H1 (cell line): ENCODE measurements around the gene KIF25. TPM values are rescaled to one million over a fixed set of nuclear protein-coding genes. Genes with fewer than 3 reads are reported as not detected.

ENCODE experiments used
- CTCF ChIA-PET: fragments of 300-600 bp; sonication (Branson Sonifier 250); formaldehyde crosslinking; loops from one replicate; lab custom pipeline; 2021; ENCODE audit not compliant: partially characterized antibody; lab: Charles Lee
- POLR2A ChIA-PET: fragments of 300-600 bp; sonication (Branson Sonifier 250); formaldehyde crosslinking; loops from one replicate; lab custom pipeline; 2021; ENCODE audit warnings: inconsistent platforms; ENCODE audit not compliant: partially characterized antibody; lab: Charles Lee
- DNase-seq, 2 experiments: peaks; one replicate each; pipeline versions ENCODE4 v3.0.0 to v3.0.0-alpha.2; 2010 to 2022; ENCODE audit warnings: low spot score in 2 of 2, low read depth in 1 of 2, mixed read lengths in 1 of 2
- FAIRE-seq: peaks from 2 replicates; lab custom pipeline; 2011; peaks lifted over from hg19 to GRCh38; lab: Jason Lieb, UNC
- H2AFZ ChIP-seq: 2 replicates; pipeline ENCODE4 v1.8.1; 2012; ENCODE audit warnings: low read length, inconsistent platforms
- H2AK5ac ChIP-seq: 2 replicates; pipeline ENCODE4 v1.6.1; 2013; ENCODE audit warnings: low read depth, low read length
- H2BK120ac ChIP-seq: replicated peaks from 2 replicates; pipeline ENCODE3; 2013; ENCODE audit warnings: low read depth, low read length, inconsistent platforms
- H2BK12ac ChIP-seq: 2 replicates; pipeline ENCODE4 v1.6.1; 2013; ENCODE audit warnings: low read depth, low read length
- H2BK15ac ChIP-seq: 2 replicates; pipeline ENCODE4 v1.6.1; 2013; ENCODE audit warnings: low read length
- H2BK20ac ChIP-seq: 2 replicates; pipeline ENCODE4 v1.6.1; 2013; ENCODE audit warnings: low read length
- H2BK5ac ChIP-seq: 2 replicates; pipeline ENCODE4 v1.6.1; 2013; ENCODE audit warnings: low read depth, low read length
- H3K14ac ChIP-seq: 2 replicates; pipeline ENCODE4 v1.6.1; 2013; ENCODE audit warnings: inconsistent platforms; ENCODE audit not compliant: insufficient read length
- H3K18ac ChIP-seq: 2 replicates; pipeline ENCODE4 v1.6.1; 2013; ENCODE audit warnings: low read length; ENCODE audit errors: extremely low read depth
- H3K23ac ChIP-seq: 2 replicates; pipeline ENCODE4 v1.6.1; 2013; ENCODE audit warnings: inconsistent platforms; ENCODE audit not compliant: insufficient read length
- H3K23me2 ChIP-seq: 2 replicates; pipeline ENCODE4 v1.6.1; 2013; ENCODE audit warnings: low read depth, low read length
- H3K27ac ChIP-seq: 2 replicates; pipeline ENCODE4 v1.6.1; 2011; ENCODE audit warnings: low read depth, low read length, inconsistent platforms
- H3K27me3 ChIP-seq, 4 experiments: replicated peaks in 1 of 4; 1 replicate in 1 of 4; 2 replicates in 3 of 4; pipeline versions ENCODE4 v1.6.1 to v1.8.1; 2011 to 2013; ENCODE audit warnings: low read length in 3 of 4, mild to moderate bottlenecking in 3 of 4, inconsistent platforms in 2 of 4, mixed read lengths in 2 of 4, moderate library complexity in 1 of 4; ENCODE audit not compliant: control insufficient read depth in 3 of 4, insufficient read depth in 3 of 4; ENCODE audit errors: extremely low read depth in 1 of 4
- H3K36me3 ChIP-seq, 4 experiments: 2 replicates each; pipeline versions ENCODE4 v1.6.1 to v1.8.1; 2011 to 2013; ENCODE audit warnings: mild to moderate bottlenecking in 4 of 4, low read length in 3 of 4, moderate library complexity in 2 of 4, control low read depth in 1 of 4, inconsistent platforms in 1 of 4; ENCODE audit not compliant: insufficient read depth in 4 of 4, control insufficient read depth in 2 of 4
- H3K4ac ChIP-seq: replicated peaks from 2 replicates; pipeline ENCODE3; 2013; ENCODE audit warnings: low read length, low read depth, mixed read lengths, inconsistent platforms; ENCODE audit not compliant: insufficient read length
- H3K4me1 ChIP-seq, 4 experiments: replicated peaks in 1 of 4; 1 replicate in 1 of 4; 2 replicates in 3 of 4; pipeline versions ENCODE4 v1.6.1 to v1.8.1; 2011 to 2013; ENCODE audit warnings: low read length in 3 of 4, inconsistent platforms in 2 of 4, mixed read lengths in 1 of 4; ENCODE audit not compliant: insufficient read depth in 4 of 4, control insufficient read depth in 3 of 4
- H3K4me2 ChIP-seq, 2 experiments: 2 replicates each; pipeline versions ENCODE4 v1.6.1 to v1.8.1; 2011 to 2013; ENCODE audit warnings: low read depth in 2 of 2, low read length in 2 of 2, control low read depth in 1 of 2, inconsistent platforms in 1 of 2, mild to moderate bottlenecking in 1 of 2; ENCODE audit not compliant: insufficient read depth in 1 of 2
- H3K4me3 ChIP-seq, 4 experiments: fragments of 200-600, 300-600 bp in 1 of 4; sonication (generic), shearing (Covaris generic), sonication (Bioruptor Twin) in 1 of 4; 2 replicates each; pipeline versions ENCODE4 v1.5.1 to v1.8.1; 2011 to 2016; ENCODE audit warnings: low read length in 4 of 4, low read depth in 3 of 4, control low read depth in 2 of 4, inconsistent platforms in 2 of 4, mild to moderate bottlenecking in 2 of 4, mixed read lengths in 1 of 4, moderate library complexity in 1 of 4; ENCODE audit not compliant: insufficient read depth in 2 of 4; ENCODE audit errors: extremely low read depth in 1 of 4
- H3K56ac ChIP-seq: replicated peaks from 2 replicates; pipeline ENCODE3; 2013; ENCODE audit warnings: low read depth, mild to moderate bottlenecking, mixed read lengths, low read length, inconsistent platforms; ENCODE audit not compliant: insufficient read length
- H3K79me1 ChIP-seq: 2 replicates; pipeline ENCODE4 v1.6.1; 2013; ENCODE audit warnings: low read depth, low read length, control low read depth
- H3K79me2 ChIP-seq, 2 experiments: 2 replicates each; pipeline versions ENCODE4 v1.6.1 to v1.8.1; 2012 to 2013; ENCODE audit warnings: low read length in 2 of 2, mild to moderate bottlenecking in 2 of 2, inconsistent platforms in 1 of 2; ENCODE audit not compliant: insufficient read depth in 2 of 2, control insufficient read depth in 1 of 2
- H3K9ac ChIP-seq, 4 experiments: replicated peaks in 1 of 4; 1 replicate in 1 of 4; 2 replicates in 3 of 4; pipeline versions ENCODE4 v1.6.1 to v1.8.1; 2011 to 2013; ENCODE audit warnings: low read depth in 3 of 4, low read length in 3 of 4, control low read depth in 2 of 4, mild to moderate bottlenecking in 2 of 4, moderate library complexity in 2 of 4, inconsistent platforms in 1 of 4; ENCODE audit errors: extremely low read depth in 1 of 4
- H3K9me3 ChIP-seq, 2 experiments: 2 replicates each; pipeline versions ENCODE4 v1.6.1 to v1.8.1; 2012 to 2013; ENCODE audit warnings: mild to moderate bottlenecking in 2 of 2, moderate library complexity in 2 of 2, control low read depth in 1 of 2, inconsistent platforms in 1 of 2, low read depth in 1 of 2, low read length in 1 of 2, mixed read lengths in 1 of 2; ENCODE audit not compliant: insufficient read depth in 2 of 2
- H4K20me1 ChIP-seq, 2 experiments: replicated peaks in 1 of 2; 2 replicates each; pipeline versions ENCODE3 to v1.8.1; 2011 to 2013; ENCODE audit warnings: inconsistent platforms in 2 of 2, low read length in 2 of 2, mild to moderate bottlenecking in 1 of 2; ENCODE audit not compliant: insufficient read depth in 2 of 2, control insufficient read depth in 1 of 2
- H4K5ac ChIP-seq: 2 replicates; pipeline ENCODE4 v1.6.1; 2013; ENCODE audit warnings: low read length, low read depth, mixed read lengths, inconsistent platforms; ENCODE audit not compliant: insufficient read length
- H4K8ac ChIP-seq: 2 replicates; pipeline ENCODE4 v1.8.0; 2013; ENCODE audit warnings: mild to moderate bottlenecking, moderate library complexity, low read length, inconsistent platforms; ENCODE audit not compliant: insufficient read depth; ENCODE audit errors: extremely low read depth
- H4K91ac ChIP-seq: replicated peaks from 2 replicates; pipeline ENCODE3; 2013; ENCODE audit warnings: low read length, mixed read lengths, inconsistent platforms; ENCODE audit not compliant: insufficient read length
- FOSL1 ChIP-seq: IDR thresholded peaks from 2 replicates; pipeline ENCODE4 v1.6.1; 2011; ENCODE audit warnings: mild to moderate bottlenecking, low read depth, low read length, moderate library complexity; ENCODE audit not compliant: insufficient read depth
- MAX ChIP-seq: IDR thresholded peaks from 2 replicates; pipeline ENCODE4 v1.6.1; 2012; ENCODE audit warnings: inconsistent platforms
- RAD21 ChIP-seq, 2 experiments: IDR thresholded peaks in 1 of 2; conservative IDR thresholded peaks in 1 of 2; 2 replicates each; pipeline ENCODE4 v1.6.1; 2011; ENCODE audit warnings: low read depth in 2 of 2, low read length in 2 of 2, improper control_type of control experiment in 1 of 2, inconsistent platforms in 1 of 2, mild to moderate bottlenecking in 1 of 2, moderate library complexity in 1 of 2
- RBBP5 ChIP-seq: IDR thresholded peaks from 2 replicates; pipeline ENCODE4 v1.7.1; 2012; ENCODE audit warnings: low read depth, mild to moderate bottlenecking, inconsistent platforms, low read length, moderate library complexity, borderline replicate concordance
- SP1 ChIP-seq: IDR thresholded peaks from 2 replicates; pipeline ENCODE4 v1.6.1; 2011; ENCODE audit warnings: low read depth, low read length
- SP4 ChIP-seq: IDR thresholded peaks from 2 replicates; pipeline ENCODE4 v1.6.1; 2012; ENCODE audit warnings: low read length, inconsistent platforms
- YY1 ChIP-seq: IDR thresholded peaks from 2 replicates; pipeline ENCODE4 v1.6.1; 2011; ENCODE audit warnings: low read depth, mild to moderate bottlenecking, low read length
- WGBS, 2 experiments: shearing (Covaris generic) in 1 of 2; methylation state at CpG; one replicate each; pipeline versions ENCODE4 v1.1.6 to v1.1.7; 2013 to 2015; ENCODE audit warnings: low lambda C conversion rate in 2 of 2, mixed read lengths in 2 of 2, inconsistent platforms in 1 of 2, low coverage in 1 of 2, missing lambda C conversion rate in 1 of 2; ENCODE audit not compliant: insufficient replicate concordance in 2 of 2, insufficient coverage in 1 of 2, insufficient read length in 1 of 2; ENCODE audit errors: extremely low coverage in 1 of 2, missing lambda C conversion rate in 1 of 2; 5-methylcytosine and 5-hydroxymethylcytosine counted together
- polyA plus RNA-seq, 7 experiments: library from polyadenylated mRNA; depleted of rRNA in 3 of 7; stranded (reverse) in 5 of 7; unstranded in 2 of 7; fragments of >200 nt in 5 of 7; fragments of 200-250 nt in 2 of 7; gene quantifications; 1 replicate in 5 of 7; 2 replicates in 1 of 7; 4 replicates in 1 of 7; pipeline versions ENCODE4 v1.2.1 to v1.2.3, GENCODE V29; 2011 to 2013; ENCODE audit warnings: missing spikeins in 2 of 7, mixed read lengths in 2 of 7
- total RNA-seq: library from RNA; stranded (reverse); fragmentation: NEBNext Ultra II Directional; extraction: Animal tissue kit (Norgen Biotek cat#: 25700); gene quantifications from 2 replicates; pipeline ENCODE4 v1.2.1, GENCODE V29; 2021
- TF ChIP-seq, protein P1 (sequence below): IDR thresholded peaks from 2 replicates; pipeline ENCODE4 v1.6.1; 2012; ENCODE audit warnings: inconsistent platforms

Gene KIF25
- total and polyA plus RNA-seq, 2 of the 8 experiments (the other 6 are each of a cell fraction or from before 2014, with no cell fraction given): 1.5 to 2.0 TPM

- Histone ChIP-seq H3K4me1 (no peaks in the 10 kb centered on the region; a peak in 3 of 7 replicates), H3K14ac (no peak overlapping the region), H2AK5ac (0 out of 2 replicates have a peak overlapping the region, but pooled peaks have one; percentile 75), H3K4me3 (no peak overlapping the region), H4K91ac (no peak overlapping the region), H2AFZ (no peak overlapping the region), H4K20me1 (no peaks in the 10 kb centered on the region), H3K79me1 (no peaks in the 10 kb centered on the region), H3K27me3 (no peaks in the 10 kb centered on the region; a peak in 1 of 7 replicates), H2BK20ac (no peak overlapping the region), H2BK12ac (no peak overlapping the region), H3K9ac (no peak overlapping the region), H2BK120ac (no peak overlapping the region), H2BK15ac (no peak overlapping the region), H3K36me3 (no peaks in the 10 kb centered on the region; a peak in 1 of 8 replicates), H3K4ac (no peak overlapping the region), H3K27ac (no peak overlapping the region), H3K56ac (no peak overlapping the region), H3K23me2 (no peaks in the 10 kb centered on the region), H3K4me2 (no peak overlapping the region)
- ChIA-PET CTCF (interaction anchor here (0.5 to 1.4 kb wide), 6 partner anchors 9 to 1801 kb away, joined by 3 to 4 read pairs (median 3); no protein-coding TSS in a partner anchor), POLR2A (no interaction called here)
- WGBS, 2 experiments: 84% methylated on average over 9 of the region's 14 CpGs; no CpG with 5 or more reads in 1 of the 2 experiments
- DNase-seq: no peak
- TF ChIP-seq FOSL1: no peak
- no peak for TF ChIP-seq SP4
- no peak for TF ChIP-seq RBBP5
- TF ChIP-seq MAX: no peak
- TF ChIP-seq SP1: no peak
- TF ChIP-seq RAD21 (IDR thresholded peaks at IDR 0.05 in 1 of 2, conservative IDR thresholded peaks at IDR 0.05 in 1 of 2; ENCODE audit: low read depth in 2 of 2, low read length in 2 of 2): no peak
- TF ChIP-seq, protein P1, sequence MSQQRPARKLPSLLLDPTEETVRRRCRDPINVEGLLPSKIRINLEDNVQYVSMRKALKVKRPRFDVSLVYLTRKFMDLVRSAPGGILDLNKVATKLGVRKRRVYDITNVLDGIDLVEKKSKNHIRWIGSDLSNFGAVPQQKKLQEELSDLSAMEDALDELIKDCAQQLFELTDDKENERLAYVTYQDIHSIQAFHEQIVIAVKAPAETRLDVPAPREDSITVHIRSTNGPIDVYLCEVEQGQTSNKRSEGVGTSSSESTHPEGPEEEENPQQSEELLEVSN: no peak
- TF ChIP-seq YY1: no peak
- TF ChIP-seq, all 59 proteins: peak for 0
- Histone ChIP-seq H3K9me3 (no peaks in the 10 kb centered on the region), H4K8ac (no peak overlapping the region), H2BK5ac (no peak overlapping the region), H3K79me2 (no peaks in the 10 kb centered on the region), H3K23ac (no peak overlapping the region), H4K5ac (no peak overlapping the region), H3K18ac (no peak overlapping the region)
- no peak for FAIRE-seq
Observed at GRCh38 chr6:168053957-168054471, 56.5 kb downstream of the KIF25 start.
